ENCODE results near the gene OR2W1.

GRCh38 chr6:29071831-29072723, 27.1 kb upstream of the OR2W1 start:
- TF ChIP-seq EZH2 (IDR thresholded peaks at IDR 0.05; ENCODE audit: borderline replicate concordance, low read depth, low read length, severe bottlenecking) (no peak), POLR2A (IDR thresholded peaks at IDR 0.05; ENCODE audit: low read depth, low read length) (no peak), CTCF (IDR thresholded peaks at IDR 0.05; ENCODE audit: extremely low read depth in 1 of 2, insufficient read depth in 1 of 2, low read depth in 1 of 2, low read length in 2 of 2) (peak; percentile 53 to 73), POLR2AphosphoS5 (IDR thresholded peaks at IDR 0.05; ENCODE audit: insufficient read depth, low read depth, low read length) (no peak)

Data from endothelial cell of umbilical vein (primary cell).